HG02623 (cell line): Measurements from ENCODE around the gene WASHC4.
"Not testable (repeated sequence)": the region's sequence is repeated elsewhere in the genome, so short reads cannot be mapped to it uniquely, and the experiment has no call there.

ENCODE experiments used
- ATAC-seq: cut with Tn5 transposase; IDR thresholded peaks from one replicate; pipeline ENCODE4 v1.9.1; 2021; ENCODE audit warnings: moderate library complexity; ENCODE audit not compliant: unreplicated experiment

WASHC4 gene

DNA sequence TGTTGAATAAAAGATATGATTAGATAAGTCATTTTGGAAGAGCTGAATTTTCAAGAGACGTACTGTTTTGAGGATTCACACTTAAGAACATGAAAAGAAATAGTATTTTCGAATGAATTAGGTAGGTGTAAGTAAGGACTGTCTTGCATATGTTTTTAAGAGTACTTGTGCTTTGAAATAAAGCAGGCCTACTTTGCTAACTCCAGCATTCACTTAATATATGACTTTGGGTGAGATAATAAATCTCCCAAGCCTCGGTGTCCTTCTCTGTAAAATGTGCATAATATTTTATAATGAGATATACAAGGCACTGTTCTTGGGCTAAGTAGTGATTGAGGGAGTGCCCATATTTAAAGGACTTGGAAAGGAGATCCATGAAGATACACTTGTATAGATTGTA, 54.6 kb downstream of the WASHC4 start:
- no peak for ATAC-seq

DNA sequence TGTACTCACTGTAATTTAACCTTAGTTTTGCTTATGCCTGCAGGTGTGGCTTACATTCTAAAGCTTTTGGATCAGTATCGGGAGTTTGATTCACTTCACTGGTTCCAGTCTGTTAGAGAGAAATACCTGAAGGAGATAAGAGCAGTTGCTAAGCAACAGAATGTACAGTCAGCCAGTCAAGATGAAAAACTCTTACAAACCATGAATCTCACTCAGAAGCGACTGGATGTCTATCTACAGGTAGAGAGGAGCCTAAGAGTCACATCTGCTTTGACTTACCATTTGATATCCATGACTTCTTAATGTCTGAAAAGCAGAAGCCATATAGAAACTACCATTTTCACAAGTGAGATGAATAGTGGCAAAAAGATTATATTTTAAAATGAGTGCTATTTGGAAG, 56.5 kb downstream of the WASHC4 start:
- no peak for ATAC-seq

DNA sequence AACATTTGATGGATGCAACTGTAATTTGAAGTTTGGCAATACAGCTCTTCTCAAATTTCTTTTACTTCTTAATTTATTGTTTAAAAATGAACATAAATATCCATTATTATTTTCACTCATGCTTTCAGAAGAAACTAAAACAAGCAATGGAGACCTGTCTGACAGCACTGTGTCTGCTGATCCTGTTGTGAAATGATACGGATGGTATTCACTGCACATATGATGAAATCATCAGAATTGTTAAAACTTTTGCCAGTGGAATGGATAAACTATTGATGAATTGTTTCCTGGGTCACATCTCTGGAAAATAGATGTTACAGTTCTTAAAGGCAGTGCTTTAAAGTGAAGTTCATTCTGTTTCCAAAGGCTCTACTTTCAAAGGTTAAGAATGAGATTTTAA, 59.2 kb downstream of the WASHC4 start:
- ATAC-seq: no peak

DNA sequence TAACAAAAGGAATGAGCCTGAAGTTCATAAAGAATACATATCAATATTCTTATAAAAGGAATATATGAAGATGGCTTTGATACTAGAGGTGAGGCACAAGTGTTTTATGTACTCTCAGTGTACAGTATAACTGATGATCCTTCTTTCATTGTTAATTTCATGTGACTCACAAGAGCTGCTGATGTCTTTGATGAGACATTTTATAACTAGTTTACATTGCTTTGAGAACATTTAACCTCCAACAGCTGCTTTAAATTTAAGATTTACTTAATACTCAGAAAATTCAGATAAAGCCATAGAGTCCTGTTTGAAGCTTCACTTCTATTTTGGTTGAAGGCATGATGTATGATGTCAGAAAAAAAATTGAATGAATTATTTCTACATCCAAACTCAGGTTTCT, 59.8 kb downstream of the WASHC4 start:
- ATAC-seq: no peak

DNA sequence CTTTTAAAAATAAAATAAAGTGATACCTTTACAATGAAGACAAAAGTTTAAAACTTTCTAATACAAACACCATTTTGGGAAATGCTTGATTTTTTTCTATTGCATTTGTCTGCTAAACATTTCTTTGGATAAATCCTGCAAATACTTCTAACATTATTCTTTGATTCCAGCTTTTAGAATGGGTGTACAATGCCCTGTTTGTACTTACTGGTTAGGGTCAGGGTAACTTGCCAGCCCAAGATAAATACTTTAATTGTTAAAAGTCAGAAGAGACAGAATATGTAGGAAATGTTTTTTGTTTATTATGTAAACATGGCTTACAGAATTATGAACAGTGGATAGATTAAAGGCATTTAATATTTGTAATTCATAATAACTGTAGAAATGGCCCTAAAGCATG, 60.5 kb downstream of the WASHC4 start:
- ATAC-seq: no peak

DNA sequence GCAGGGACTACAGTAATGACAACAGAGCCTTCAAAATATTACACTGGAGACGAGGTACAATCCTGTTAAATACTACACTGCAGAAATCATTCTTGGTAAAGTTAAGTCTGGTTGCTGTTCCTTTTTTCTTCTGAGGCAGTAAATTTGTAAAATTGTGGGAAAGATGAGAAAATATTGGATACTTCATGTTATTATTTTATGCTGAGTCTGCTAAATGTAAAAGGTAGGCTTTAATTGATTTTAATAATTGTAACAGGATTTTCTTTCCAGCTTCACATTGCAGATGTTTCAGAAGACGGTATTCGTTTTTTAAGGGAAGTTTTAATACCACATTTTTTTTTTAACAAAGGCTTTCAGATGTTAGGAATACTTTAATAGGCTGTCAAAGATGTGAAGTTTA, 62.6 kb downstream of the WASHC4 start:
- no peak for ATAC-seq

DNA sequence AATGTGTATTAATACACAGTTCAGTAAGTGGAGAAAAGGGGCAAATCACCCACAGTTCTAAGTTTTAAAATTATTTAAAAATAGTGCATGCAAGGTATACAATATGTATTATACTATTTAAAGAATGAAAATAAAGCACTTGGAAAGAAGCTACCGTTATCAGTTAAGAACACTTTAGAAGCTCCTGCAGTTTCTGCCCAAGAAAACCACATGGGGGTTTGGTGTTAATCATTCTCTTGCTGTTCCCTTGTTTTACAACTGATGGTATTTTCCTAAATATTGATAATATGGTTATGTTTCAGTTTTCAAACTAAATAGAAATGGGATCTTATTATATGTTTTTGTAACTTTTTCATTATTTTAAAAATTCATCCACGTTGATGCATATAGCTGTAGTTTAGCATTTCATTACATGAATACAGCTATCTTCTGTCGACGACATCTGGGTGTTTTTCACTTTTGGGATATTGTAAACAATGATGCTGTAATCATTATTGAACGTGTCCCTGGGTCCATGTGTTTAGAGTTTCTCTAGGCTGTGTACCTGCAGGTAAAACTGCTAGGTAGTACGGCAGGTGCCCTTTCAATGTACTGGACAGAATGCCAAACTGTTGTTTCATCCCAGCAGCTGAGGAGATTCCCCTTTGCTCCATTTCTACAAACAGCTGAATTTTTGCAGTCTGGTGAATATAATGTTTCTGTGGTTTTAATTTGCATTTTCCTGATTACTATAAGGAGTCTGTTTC, 64.3 kb downstream of the WASHC4 start:
- ATAC-seq: no peak

DNA sequence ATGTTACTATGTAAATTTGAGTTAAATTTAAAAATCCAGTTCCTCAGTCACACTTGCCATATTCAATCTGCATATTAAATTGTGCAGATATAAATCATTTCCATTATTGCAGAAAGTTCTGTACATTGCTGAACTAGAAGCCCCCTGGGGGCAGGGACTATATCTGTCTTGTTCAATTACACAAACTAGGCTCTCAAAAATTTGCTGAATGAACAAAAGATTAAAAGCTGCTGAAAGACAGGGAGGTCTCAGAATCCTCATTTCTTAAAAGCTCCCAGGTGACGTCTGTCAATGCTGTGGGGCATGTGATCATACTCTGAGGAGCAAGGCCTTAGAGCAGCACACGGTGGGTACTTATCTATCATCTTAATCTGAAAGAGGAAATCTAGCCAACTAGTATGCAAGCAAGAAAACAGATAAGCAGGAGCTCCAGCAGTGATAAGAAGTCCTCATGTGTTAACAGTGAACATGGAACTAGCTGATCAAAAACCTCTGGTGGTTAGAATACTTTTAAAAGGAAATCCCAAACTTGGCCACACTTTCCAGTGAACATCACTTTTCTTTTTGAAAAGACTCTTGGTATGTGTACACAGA, 68.0 kb downstream of the WASHC4 start:
- ATAC-seq: no peak

DNA sequence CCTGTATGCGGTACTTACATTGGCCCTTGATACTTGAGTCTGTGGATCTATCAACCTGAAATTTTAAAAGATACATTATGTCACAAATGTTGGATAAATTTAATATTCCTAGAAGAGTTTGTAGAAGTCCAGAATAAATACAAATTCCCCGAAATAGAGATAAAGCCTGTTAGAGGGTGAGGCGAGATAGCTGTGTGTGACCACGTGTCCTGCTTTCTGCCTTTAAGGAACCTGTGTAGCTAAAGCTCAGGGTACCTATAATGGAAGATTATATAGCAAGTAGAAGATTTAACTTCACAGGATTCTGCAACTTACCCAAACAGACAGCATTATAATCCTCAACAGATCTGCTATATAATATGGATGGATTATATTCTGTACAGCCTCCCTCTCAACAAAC, 69.7 kb downstream of the WASHC4 start:
- ATAC-seq: no peak

DNA sequence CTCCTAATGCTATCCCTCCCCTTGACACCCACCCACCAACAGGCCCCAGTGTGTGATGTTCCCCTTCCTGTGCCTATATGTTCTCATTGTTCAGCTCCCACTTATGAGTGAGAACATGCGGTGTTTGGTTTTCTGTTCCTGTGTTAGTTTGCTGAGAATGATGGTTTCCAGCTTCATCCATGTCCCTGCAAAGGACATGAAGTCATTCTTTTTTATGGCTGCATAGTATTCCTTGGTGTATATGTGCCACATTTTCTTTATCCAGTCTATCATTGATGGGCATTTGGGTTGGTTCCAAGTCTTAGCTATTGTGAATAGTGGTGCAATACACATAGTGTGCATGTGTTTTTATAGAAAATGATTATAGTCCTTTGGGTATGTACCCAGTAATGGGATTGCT, 71.6 kb downstream of the WASHC4 start:
- not testable (repeated sequence) for ATAC-seq

DNA sequence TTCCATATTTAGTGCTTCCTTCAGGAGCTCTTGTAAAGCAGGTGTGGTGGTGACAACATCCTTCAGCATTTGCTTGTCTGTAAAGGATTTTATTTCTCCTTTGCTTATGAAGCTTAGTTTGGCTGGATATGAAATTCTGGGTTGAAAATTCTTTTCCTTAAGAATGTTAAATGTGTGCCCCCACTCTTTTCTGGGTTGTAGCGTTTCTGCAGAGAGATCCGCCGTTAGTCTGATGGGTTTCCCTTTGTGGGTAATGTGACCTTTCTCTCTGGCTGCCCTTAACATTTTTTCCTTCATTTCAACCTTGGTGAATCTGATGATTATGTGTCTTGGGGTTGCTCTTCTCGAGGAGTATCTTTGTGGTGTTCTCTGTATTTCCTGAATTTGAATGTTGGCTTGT, 75.9 kb downstream of the WASHC4 start:
- not testable (repeated sequence) for ATAC-seq

DNA sequence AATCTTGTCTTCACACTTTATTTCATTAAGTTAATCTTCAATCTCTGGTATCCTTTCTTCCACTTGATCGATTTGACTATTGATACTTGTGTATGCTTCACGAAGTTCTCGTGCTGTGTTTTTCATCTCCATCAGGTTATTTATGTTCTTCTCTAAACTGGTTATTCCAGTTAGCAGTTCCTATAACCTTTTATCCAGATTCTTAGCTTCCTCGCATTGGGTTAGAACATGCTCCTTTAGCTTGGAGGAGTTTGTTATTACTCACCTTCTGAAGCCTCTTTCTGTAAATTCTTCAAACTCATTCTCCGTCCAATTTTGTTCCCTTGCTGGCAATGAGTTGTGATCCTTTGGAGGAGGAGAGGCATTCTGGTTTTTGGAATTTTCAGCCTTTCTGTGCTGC, 76.4 kb downstream of the WASHC4 start:
- not testable (repeated sequence) for ATAC-seq

DNA sequence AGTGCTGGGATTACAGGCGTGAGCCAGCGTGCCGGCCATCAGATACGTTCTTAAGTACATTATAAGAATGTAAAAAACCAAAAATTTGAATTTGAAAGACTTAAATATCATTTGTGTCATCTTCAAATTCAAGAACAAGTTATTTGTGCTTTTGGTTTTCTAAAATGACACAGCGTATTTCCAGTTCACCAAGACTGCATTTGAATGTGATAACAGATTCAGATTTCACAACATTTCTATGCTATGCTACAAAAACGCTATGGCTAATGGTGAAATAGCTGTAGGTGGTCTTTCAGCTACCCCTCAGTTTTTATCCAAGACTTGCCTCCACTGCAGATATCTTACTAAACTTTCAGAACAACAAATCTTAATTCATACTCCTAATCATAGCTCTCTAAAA, 81.8 kb downstream of the WASHC4 start:
- ATAC-seq: no peak

DNA sequence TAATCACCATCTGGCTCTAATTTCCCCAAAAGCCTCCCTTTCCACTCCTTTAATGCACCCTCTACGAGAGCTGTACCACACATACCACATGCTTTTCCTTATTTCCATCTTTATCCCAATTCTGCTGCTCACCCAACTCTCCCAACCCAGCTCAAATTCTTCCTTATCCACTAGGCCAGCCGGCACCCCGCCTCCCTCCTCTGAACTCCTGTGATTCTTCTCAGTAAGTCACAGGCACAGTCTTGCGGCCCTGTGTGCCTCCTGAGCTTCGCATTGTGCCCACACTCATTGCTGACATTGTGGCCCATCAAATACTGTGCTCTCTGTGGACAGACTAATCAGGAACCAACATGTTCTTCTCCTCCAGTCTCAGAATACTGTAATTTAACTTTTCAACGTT, 83.0 kb downstream of the WASHC4 start:
- no peak for ATAC-seq

DNA sequence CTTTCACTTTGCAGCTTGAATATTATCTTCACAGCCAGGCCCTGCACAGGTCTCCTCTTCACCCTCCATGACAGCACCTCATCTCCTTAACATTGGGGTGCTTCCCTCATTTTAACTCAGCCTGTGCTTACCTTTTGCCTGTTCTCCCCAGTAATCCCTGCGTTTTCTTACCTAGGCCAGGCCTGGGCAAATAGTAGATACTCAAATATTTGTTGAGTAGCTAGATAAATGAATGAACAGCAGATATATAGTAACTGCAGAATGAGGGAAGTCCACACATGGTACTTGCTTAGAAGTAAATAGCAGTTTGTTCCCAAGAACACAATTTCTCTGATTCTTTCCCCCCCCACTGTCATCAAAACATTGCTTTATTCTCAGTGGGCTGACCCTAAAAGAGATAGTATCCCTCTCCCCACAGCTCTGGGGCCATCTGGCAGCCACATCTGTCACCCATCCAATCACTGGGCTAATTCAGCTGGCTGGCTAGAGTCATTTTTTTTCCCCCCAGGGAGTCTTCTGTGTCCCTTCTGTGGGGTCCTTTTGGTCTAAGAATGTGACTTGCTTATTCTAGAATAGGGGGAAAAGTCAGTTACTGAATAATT, 85.2 kb downstream of the WASHC4 start:
- no peak for ATAC-seq

DNA sequence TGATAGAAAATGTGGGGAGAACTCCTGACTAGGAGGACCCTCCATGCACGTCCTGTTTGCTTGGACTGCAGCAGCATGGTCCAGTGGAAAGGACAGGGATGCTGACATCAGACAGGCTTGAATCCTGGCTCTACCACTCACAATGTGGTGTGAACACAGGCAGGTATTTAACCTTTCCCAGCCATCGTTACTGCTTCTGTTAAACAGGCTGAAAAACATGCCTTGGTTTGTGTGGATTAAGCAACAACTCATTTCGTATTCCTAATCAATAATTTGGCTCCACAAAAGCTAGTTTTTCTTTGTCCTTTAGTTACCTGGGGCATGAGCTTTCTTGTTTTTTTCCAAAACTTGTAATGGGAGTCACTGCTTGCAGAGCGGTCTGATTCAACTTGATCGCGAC, 87.4 kb downstream of the WASHC4 start:
- no peak for ATAC-seq

DNA sequence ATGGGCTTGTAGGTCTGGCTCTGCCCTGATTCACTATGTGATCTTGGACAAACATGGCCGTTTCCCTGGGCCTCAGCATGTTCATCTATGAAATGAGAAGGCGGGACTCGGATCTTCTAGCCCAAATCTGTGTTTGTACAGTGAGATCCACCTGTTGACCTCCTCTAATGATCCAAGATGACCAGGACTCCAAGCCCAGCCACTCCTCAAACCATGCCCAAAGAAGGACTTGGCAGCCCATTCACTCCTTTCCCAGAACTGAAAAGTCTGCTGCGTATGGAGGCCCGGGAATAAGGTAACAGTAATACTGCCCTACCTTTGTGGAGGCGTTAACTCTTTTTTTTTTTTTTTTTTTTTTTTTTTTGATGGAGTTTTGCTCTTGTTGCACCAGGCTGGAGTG, 88.6 kb downstream of the WASHC4 start:
- ATAC-seq: no peak

DNA sequence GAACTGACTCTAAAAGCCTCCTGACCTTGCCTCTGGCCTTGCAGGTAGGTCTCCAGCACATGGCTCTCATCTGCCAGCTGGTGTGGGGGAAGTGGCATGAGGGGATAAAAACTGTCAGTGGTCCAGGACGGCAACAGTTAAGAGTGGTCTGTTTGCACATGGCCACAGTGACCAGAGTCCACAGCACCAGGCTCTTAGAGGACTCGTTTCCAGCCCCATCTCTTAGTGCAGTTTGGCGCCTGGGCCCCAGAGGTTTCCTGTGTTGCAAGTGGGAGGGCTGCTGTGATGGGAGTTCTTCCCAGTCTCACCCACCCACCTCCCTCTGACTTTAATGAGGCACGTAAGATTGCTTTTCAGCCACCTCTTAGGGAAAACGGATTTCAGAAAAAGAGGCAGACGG, 91.4 kb downstream of the WASHC4 start:
- ATAC-seq: no peak

DNA sequence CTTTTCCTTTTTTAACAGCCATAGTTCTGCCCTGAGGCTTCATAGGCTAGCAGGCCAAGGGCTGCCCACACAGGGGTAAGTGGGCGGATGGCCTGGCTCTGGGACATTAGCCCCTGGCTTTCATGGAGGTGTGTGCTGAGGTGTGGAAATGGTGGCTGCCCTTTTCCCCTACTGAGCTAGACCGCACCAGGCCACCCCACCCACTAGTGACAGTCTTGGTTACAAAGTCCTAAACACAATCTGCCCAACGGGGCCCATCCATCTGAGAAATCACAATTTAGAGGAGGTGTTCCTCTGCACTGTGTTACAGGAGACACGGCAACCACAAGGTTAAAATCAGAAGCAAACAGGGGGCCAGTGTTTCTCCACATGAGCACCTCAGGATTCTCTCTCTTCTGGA, 92.9 kb downstream of the WASHC4 start:
- ATAC-seq: no peak

DNA sequence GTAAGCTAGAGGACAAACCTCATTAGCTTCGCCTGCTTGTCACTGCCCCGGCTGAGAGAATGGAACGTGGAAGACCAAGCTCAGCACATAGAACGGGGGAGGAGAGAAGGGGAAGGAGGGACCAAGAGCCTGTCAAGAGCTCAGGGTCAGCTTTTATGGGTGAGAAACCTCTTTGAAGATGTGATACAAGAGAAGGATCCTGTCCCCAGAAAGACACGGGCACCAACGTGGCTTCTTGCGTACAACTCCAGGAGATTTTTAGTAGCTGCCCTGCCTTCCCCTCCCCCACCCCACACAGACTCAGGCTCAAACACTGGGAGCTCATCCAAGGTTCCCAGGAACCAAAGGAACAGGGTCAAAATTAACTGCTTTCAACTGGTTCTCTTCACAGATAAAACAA, 93.8 kb downstream of the WASHC4 start:
- no peak for ATAC-seq

DNA sequence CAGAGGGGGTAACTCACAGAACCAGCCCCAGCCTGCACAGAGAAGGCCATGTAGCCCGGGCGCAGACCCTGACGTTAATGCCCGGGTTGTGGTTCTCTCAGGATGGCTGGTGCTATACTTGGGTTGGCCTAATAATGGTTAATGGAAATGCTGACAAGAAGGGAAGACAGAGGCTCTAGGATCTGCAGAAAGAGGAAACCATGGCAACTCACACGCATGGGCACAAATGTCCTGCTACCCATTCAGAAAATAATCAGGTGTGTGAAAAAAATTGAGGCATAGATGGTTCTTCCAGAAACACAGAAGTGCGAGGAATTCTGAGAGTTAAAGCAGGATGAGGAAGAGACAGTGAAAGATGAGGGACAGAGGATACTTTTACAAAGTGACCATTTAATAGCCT, 94.7 kb downstream of the WASHC4 start:
- no peak for ATAC-seq

DNA sequence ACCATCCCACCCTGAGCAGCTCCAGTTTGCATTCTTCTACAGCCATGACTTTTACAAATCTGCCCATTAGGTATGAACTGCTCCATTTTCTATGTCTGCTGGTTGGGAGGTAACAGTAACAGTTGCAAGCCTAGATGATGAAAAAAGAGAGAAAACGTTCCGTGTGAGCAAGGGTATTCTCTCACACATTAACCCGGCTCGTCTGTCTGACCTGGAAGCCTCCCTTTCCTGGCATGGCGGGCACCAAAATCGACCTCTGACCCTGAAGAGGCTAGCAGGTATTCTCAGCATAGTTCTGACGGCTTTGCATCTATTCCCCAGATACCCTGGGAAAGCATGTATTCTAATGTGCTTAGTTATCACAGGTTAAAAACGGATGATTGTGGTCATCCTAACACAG, 96.6 kb downstream of the WASHC4 start:
- ATAC-seq: no peak

DNA sequence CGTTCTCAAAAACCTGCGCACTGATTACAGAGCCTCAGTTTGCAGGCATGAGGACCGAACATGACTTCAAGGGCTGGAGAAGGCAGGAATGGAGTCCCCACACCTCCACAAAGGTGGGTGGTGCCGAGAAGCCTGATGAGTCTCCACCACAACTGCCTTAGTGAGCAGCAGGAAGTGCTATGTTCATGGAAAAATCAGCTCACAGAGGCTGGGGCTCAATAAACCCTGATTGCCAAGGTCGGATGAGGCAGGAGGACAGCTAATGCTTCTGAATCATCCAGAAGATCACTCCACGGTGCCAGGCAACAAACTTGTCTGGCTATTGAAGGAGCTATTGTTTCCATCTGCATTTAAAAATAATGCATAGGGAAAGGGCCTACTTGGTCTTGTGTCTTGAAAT, 97.4 kb downstream of the WASHC4 start:
- no peak for ATAC-seq
